HL-60 (cell line): ENCODE results near the gene GEMIN4.

ENCODE experiments used
- GABPA ChIP-seq: IDR thresholded peaks from 2 replicates; pipeline ENCODE4 v1.6.1; 2012; ENCODE audit warnings: low read depth
- POLR2AphosphoS5 ChIP-seq: IDR thresholded peaks from 2 replicates; pipeline ENCODE4 v1.6.1; 2012; ENCODE audit warnings: low read depth
- TF ChIP-seq, protein P1 (sequence below): IDR thresholded peaks from one replicate; pipeline ENCODE4 v1.5.1; 2011; ENCODE audit warnings: low read length, control low read depth, inconsistent platforms; ENCODE audit not compliant: insufficient read depth
- TF ChIP-seq, protein P2 (sequence below): IDR thresholded peaks from 2 replicates; pipeline ENCODE4 v1.6.1; 2012; ENCODE audit warnings: low read depth; ENCODE audit not compliant: insufficient replicate concordance

DNA sequence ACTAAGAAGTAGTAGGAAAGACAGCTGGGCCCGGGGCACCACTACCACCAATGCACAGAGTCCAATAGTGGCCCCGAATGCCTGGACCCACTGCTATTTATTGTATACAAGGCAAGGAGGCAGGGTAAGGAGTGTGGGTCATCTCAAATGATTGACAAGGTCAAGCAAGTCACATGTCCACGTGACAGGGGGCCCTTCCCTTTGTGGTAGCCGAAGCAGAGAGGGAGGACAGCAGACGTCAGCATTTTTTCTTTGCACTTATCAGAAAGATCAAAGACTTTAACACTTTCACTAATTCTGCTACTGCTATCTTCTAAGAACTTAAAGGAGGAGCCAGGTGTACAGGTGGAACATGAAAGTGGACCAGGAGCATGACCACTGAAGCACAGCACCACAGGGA is 43.9 kb downstream of the GEMIN4 start:
- TF ChIP-seq, protein P1, sequence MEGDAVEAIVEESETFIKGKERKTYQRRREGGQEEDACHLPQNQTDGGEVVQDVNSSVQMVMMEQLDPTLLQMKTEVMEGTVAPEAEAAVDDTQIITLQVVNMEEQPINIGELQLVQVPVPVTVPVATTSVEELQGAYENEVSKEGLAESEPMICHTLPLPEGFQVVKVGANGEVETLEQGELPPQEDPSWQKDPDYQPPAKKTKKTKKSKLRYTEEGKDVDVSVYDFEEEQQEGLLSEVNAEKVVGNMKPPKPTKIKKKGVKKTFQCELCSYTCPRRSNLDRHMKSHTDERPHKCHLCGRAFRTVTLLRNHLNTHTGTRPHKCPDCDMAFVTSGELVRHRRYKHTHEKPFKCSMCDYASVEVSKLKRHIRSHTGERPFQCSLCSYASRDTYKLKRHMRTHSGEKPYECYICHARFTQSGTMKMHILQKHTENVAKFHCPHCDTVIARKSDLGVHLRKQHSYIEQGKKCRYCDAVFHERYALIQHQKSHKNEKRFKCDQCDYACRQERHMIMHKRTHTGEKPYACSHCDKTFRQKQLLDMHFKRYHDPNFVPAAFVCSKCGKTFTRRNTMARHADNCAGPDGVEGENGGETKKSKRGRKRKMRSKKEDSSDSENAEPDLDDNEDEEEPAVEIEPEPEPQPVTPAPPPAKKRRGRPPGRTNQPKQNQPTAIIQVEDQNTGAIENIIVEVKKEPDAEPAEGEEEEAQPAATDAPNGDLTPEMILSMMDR, result no peak
- TF ChIP-seq, protein P2, sequence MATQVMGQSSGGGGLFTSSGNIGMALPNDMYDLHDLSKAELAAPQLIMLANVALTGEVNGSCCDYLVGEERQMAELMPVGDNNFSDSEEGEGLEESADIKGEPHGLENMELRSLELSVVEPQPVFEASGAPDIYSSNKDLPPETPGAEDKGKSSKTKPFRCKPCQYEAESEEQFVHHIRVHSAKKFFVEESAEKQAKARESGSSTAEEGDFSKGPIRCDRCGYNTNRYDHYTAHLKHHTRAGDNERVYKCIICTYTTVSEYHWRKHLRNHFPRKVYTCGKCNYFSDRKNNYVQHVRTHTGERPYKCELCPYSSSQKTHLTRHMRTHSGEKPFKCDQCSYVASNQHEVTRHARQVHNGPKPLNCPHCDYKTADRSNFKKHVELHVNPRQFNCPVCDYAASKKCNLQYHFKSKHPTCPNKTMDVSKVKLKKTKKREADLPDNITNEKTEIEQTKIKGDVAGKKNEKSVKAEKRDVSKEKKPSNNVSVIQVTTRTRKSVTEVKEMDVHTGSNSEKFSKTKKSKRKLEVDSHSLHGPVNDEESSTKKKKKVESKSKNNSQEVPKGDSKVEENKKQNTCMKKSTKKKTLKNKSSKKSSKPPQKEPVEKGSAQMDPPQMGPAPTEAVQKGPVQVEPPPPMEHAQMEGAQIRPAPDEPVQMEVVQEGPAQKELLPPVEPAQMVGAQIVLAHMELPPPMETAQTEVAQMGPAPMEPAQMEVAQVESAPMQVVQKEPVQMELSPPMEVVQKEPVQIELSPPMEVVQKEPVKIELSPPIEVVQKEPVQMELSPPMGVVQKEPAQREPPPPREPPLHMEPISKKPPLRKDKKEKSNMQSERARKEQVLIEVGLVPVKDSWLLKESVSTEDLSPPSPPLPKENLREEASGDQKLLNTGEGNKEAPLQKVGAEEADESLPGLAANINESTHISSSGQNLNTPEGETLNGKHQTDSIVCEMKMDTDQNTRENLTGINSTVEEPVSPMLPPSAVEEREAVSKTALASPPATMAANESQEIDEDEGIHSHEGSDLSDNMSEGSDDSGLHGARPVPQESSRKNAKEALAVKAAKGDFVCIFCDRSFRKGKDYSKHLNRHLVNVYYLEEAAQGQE, result no peak
- TF ChIP-seq POLR2AphosphoS5, result no peak
- TF ChIP-seq GABPA, result no peak
